NT2/D1 (cell line): ENCODE results near the gene SOX30.
A peak's percentile ranks its signal among the peaks of the same experiment; 100 is the strongest.
"Not testable (repeated sequence)": the region's sequence is repeated elsewhere in the genome, so short reads cannot be mapped to it uniquely, and the experiment has no call there.

Source experiments
- DNase-seq: peaks from one replicate; pipeline ENCODE4 v3.0.0-alpha.2; 2011; ENCODE audit warnings: low read depth, low spot score
- H3K27me3 ChIP-seq: 2 replicates; pipeline ENCODE4 v1.6.0; 2011; ENCODE audit warnings: mild to moderate bottlenecking; ENCODE audit not compliant: insufficient read length, insufficient read depth
- H3K36me3 ChIP-seq: 2 replicates; pipeline ENCODE4 v1.6.1; 2011; ENCODE audit warnings: mild to moderate bottlenecking, low read length, mixed read lengths; ENCODE audit not compliant: insufficient read depth, insufficient read length
- H3K4me1 ChIP-seq: 2 replicates; pipeline ENCODE4 v1.5.1; 2011; ENCODE audit not compliant: insufficient read depth, insufficient read length
- H3K4me3 ChIP-seq: 2 replicates; pipeline ENCODE4 v1.5.1; 2011; ENCODE audit warnings: low read depth; ENCODE audit not compliant: insufficient read length
- H3K9ac ChIP-seq: 2 replicates; pipeline ENCODE4 v1.6.0; 2011; ENCODE audit warnings: low read depth; ENCODE audit not compliant: insufficient read length
- H3K9me3 ChIP-seq: 2 replicates; pipeline ENCODE4 v1.5.1; 2011; ENCODE audit warnings: mild to moderate bottlenecking, low read length; ENCODE audit not compliant: insufficient read depth
- SUZ12 ChIP-seq: IDR thresholded peaks from 2 replicates; pipeline ENCODE4 v1.6.1; 2011; ENCODE audit not compliant: insufficient read length, insufficient read depth; ENCODE audit errors: extremely low read depth
- YY1 ChIP-seq: IDR thresholded peaks from 2 replicates; pipeline ENCODE4 v1.6.1; 2011; ENCODE audit not compliant: insufficient read length, insufficient read depth
- ZNF274 ChIP-seq: IDR thresholded peaks from 2 replicates; pipeline ENCODE4 v1.6.1; 2011; ENCODE audit warnings: mild to moderate bottlenecking, low read depth, low read length

The SOX30 gene

DNA sequence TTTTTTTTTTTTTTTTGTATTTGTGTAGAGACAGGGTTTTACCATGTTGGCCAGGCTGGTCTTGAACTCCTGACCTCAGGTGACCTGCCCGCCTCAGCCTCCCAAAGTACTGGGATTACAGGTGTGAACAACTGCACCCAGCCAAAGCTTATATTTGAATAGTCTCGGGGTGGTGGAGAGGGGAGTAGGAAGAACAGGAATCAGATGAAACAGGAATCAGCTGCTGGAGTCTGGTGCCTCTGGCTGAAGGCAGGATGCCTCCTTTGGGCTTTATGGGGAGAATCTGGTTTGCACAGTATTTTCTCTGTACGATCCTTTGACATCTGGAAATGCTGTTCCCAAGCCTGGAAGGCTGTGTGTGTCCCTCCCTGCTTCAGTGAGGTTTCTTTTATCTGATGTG is 30.0 kb upstream of the SOX30 start:
- Histone ChIP-seq H3K4me1 (no peaks in the 10 kb centered on the region), H3K9me3 (no peaks in the 10 kb centered on the region), H3K27me3 (no peaks in the 10 kb centered on the region), H3K36me3 (no peaks in the 10 kb centered on the region), H3K4me3 (no peak overlapping the region), H3K9ac (no peak overlapping the region)
- no peak for TF ChIP-seq ZNF274
- no peak for DNase-seq

DNA sequence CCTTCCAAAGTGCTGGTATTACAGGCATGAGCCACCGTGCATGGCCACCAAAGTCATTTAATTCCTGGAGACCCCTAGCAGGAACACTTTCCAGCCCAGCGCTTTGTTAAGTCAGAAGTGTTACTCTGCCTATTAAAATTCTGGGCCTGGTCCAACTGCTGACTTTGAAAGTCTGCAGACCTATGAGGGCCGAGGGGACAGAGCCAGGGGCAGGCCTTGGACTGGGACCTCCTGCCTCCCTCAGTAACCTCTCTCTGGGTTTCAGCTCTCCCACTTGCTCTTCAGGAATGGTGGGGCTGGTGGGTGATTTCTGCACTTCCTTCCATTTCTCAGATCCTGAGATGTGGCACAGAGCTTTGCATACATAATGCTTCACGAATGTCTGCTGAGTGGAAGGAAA is 28.8 kb upstream of the SOX30 start:
- no peak for TF ChIP-seq SUZ12
- no peak for TF ChIP-seq ZNF274
- TF ChIP-seq YY1: no peak
- H3K4me3 ChIP-seq: no peak overlapping the region
- H3K9me3 ChIP-seq: no peaks in the 10 kb centered on the region
- no peaks in the 10 kb centered on the region for H3K36me3 ChIP-seq
- H3K4me1 ChIP-seq: no peaks in the 10 kb centered on the region
- H3K27me3 ChIP-seq: no peaks in the 10 kb centered on the region
- no peak overlapping the region for H3K9ac ChIP-seq
- DNase-seq: no peak

DNA sequence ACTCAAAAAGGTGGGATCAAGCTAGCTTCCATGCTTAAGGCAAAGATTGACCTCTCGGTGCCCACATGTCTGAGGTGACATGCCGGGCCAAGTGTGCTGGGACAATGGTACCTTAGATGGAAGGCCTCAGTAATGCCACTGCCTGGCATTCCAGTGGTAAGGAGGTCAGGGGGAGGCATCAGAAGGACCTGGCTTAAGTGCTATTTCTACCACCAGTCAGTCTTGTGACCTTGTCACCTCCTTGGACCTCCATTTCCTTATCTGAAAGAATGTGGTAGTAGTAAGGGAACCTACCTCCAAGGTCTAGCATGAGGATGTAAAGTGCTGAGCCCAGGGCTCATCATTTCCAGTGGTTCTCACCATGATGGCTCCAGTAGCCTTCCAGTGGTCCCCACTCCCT is 28.0 kb upstream of the SOX30 start:
- Histone ChIP-seq H3K27me3 (no peaks in the 10 kb centered on the region), H3K9ac (no peak overlapping the region), H3K4me1 (no peaks in the 10 kb centered on the region), H3K4me3 (no peak overlapping the region), H3K36me3 (no peaks in the 10 kb centered on the region), H3K9me3 (no peaks in the 10 kb centered on the region)
- TF ChIP-seq SUZ12 (no peak), ZNF274 (no peak), YY1 (no peak)
- DNase-seq: no peak

DNA sequence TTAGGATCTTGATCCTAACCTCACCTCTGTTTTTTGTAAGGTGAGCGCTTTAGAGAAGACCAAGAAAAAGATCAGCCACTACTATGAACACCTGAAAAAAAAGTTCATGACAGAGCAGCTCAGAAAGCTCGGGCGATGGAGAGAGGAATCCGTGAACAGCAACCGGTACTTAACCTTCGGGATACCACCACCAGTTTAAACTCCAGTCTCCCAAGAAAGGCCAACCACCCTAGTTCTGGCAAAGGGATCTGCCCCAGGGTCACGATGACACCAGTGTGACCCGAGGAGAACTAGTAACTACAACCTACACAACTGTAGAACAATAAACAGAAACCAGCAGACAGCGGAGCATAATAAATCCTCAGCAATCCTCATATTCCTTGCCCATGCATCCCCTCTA is 27.6 kb upstream of the SOX30 start:
- Histone ChIP-seq H3K27me3 (no peaks in the 10 kb centered on the region), H3K9ac (no peak overlapping the region), H3K36me3 (no peaks in the 10 kb centered on the region), H3K4me1 (no peaks in the 10 kb centered on the region), H3K4me3 (no peak overlapping the region), H3K9me3 (no peaks in the 10 kb centered on the region)
- no peak for DNase-seq
- TF ChIP-seq ZNF274 (no peak), YY1 (no peak), SUZ12 (no peak)

DNA sequence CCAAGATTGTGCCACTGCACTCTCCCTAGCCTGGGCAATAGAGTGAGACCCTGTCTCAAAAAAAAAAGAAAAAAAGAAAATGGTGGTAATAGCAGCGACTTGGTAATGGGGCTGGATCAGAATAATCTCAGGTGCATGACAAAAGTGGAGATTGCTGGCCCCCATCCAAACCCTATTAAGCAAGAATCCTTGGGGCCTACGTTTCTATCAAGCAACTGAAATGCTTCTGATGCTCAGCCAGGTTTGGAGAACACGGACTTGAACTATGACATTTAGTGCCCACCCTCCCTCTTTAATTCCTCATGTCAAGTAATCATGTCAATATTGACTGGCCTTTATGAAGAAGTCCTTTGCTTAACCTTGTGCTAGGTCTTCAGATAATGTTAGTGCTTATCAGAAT is 25.7 kb upstream of the SOX30 start:
- Histone ChIP-seq H3K9me3 (no peaks in the 10 kb centered on the region), H3K4me3 (no peak overlapping the region), H3K4me1 (no peaks in the 10 kb centered on the region), H3K9ac (no peak overlapping the region), H3K36me3 (no peaks in the 10 kb centered on the region), H3K27me3 (no peaks in the 10 kb centered on the region)
- no peak for DNase-seq
- TF ChIP-seq SUZ12 (no peak), ZNF274 (no peak), YY1 (no peak)

DNA sequence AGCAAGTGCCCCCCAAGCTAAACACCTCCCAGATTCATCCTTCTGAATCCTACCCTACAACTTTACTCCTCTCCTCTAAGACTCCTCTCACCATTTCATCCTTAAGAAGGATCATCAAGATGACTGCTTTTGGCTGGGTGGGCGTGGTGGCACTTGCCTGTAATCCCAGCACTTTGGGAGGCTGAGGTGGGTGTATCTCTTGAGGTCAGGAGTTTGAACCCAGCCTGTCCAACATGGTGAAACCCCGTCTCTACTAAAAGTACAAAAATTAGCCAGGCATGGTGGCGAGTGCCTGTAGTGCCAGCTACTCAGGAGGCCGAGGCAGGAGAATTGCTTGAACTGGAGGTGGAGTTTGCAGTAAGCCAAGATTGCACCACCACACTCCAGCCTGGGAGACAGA is 22.1 kb upstream of the SOX30 start:
- peaks cover 14% of the 10 kb centered on the region for H3K27me3 ChIP-seq
- not testable (repeated sequence) for H3K4me3 ChIP-seq, DNase-seq, H3K9me3 ChIP-seq, H3K9ac ChIP-seq, H3K4me1 ChIP-seq, H3K36me3 ChIP-seq

DNA sequence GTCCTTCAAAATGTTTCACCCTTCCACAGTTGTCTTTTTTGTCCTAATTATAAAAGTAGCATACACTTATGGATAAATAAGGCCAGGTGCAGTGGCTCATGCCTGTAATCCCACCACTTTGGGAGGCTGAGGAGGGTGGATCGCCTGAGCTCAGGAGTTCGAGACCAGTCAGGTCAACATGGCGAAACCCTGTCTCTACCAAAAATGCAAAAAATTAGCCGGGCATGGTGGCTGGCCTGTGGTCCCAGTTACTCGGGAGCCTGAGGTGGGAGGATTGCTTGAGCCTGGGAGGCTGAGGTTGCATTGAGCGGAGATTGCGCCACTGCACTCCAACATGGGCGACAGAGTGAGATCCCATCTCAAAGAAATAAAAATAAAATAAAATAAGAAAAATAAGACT is 20.7 kb upstream of the SOX30 start:
- H3K4me3 ChIP-seq: no peak overlapping the region
- DNase-seq: no peak
- no peaks in the 10 kb centered on the region for H3K4me1 ChIP-seq
- H3K27me3 ChIP-seq: peaks cover 14% of the 10 kb centered on the region
- no peak overlapping the region for H3K9ac ChIP-seq
- TF ChIP-seq YY1: no peak
- TF ChIP-seq SUZ12: no peak
- no peak for TF ChIP-seq ZNF274
- no peaks in the 10 kb centered on the region for H3K9me3 ChIP-seq
- H3K36me3 ChIP-seq: no peaks in the 10 kb centered on the region

DNA sequence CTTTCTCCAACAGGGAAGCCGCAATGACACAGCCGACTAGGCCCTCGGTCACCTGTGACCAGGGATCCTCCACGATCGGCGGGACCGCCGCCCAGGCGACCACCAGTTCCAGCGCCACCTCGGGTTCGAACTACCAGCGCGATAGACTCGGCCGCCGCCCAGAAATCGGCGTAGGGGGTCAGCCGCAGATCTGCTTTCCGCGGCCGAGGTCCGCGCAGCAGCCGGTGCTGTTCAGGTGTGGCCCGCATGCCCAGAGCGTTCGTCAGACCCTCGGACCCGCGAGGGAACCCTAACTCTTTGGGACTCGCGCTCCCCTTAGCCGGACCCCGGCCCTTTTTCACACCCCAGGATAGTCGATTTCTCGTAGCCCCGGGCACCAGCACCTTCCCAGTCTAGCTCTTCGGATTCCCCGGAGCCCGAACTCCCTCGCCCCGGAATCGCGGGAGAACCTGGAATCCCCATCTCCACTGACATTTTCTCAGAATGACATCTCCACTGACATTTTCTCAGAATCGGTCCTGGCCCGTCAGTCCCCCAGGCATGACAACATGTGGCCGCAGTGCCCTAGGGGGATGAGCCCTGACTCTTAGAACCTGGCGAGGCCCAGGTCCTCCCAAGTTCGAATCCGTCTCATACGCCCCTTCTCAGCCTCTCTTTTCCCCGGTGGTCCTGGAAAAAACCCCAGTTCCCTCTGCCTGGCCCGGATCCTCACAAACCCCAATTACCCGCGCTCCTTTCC is 19.5 kb upstream of the SOX30 start:
- H3K36me3 ChIP-seq: no peaks in the 10 kb centered on the region
- no peak for DNase-seq
- no peaks in the 10 kb centered on the region for H3K4me1 ChIP-seq
- H3K4me3 ChIP-seq: peak overlapping the region; percentile 59
- peaks cover 14% of the 10 kb centered on the region for H3K27me3 ChIP-seq
- H3K9me3 ChIP-seq: no peaks in the 10 kb centered on the region
- no peak for TF ChIP-seq SUZ12
- no peak for TF ChIP-seq YY1
- no peak for TF ChIP-seq ZNF274
- no peak overlapping the region for H3K9ac ChIP-seq
